Measurements from ENCODE around the gene CFAP100.

CFAP100 gene

GRCh38 chr3:126463521-126463920 is 68.8 kb downstream of the CFAP100 start:
- DNase-seq (ENCODE audit: low read depth), result no peak

- DNase-seq (ENCODE audit: low read depth), result no peak
Observed at GRCh38 chr3:126464093-126464492, 69.4 kb downstream of the CFAP100 start.

GRCh38 chr3:126464494-126464893 is 69.8 kb downstream of the CFAP100 start:
- DNase-seq (ENCODE audit: low read depth), result no peak

GRCh38 chr3:126464997-126465396 is 70.3 kb downstream of the CFAP100 start:
- DNase-seq (ENCODE audit: low read depth), result no peak

GRCh38 chr3:126465928-126466544 is 71.3 kb downstream of the CFAP100 start:
- DNase-seq (ENCODE audit: low read depth), result no peak

GRCh38 chr3:126466886-126467610 is 72.3 kb downstream of the CFAP100 start:
- DNase-seq (ENCODE audit: low read depth), result no peak

- DNase-seq (ENCODE audit: low read depth), result no peak
Observed at GRCh38 chr3:126467611-126467955, 72.9 kb downstream of the CFAP100 start.

- no peak for DNase-seq (ENCODE audit: low read depth)
Observed at GRCh38 chr3:126468028-126468891, 73.6 kb downstream of the CFAP100 start.

- DNase-seq (ENCODE audit: low read depth), result no peak
Observed at GRCh38 chr3:126469479-126469878, 74.8 kb downstream of the CFAP100 start.

GRCh38 chr3:126472277-126473006 is 77.7 kb downstream of the CFAP100 start:
- no peak for DNase-seq (ENCODE audit: low read depth)

GRCh38 chr3:126473292-126474168 is 78.8 kb downstream of the CFAP100 start:
- no peak for DNase-seq (ENCODE audit: low read depth)

GRCh38 chr3:126474498-126475412 is 80.0 kb downstream of the CFAP100 start:
- no peak for DNase-seq (ENCODE audit: low read depth)

- peak; percentile 88 for DNase-seq (ENCODE audit: low read depth)
Observed at GRCh38 chr3:126475413-126476114, 80.9 kb downstream of the CFAP100 start, which contains the start of gene ZXDC. Gene ZXDC, minus strand, starts transcription at chr3:126475891. Its CDS starts 26 bp downstream, at chr3:126475865.

GRCh38 chr3:126476166-126477060 is 81.7 kb downstream of the CFAP100 start:
- no peak for DNase-seq (ENCODE audit: low read depth)

GRCh38 chr3:126477061-126477380 is 82.3 kb downstream of the CFAP100 start:
- DNase-seq (ENCODE audit: low read depth), result no peak

- no peak for DNase-seq (ENCODE audit: low read depth)
Observed at GRCh38 chr3:126478581-126479310, 84.0 kb downstream of the CFAP100 start.

- no peak for DNase-seq (ENCODE audit: low read depth)
Observed at GRCh38 chr3:126479642-126480041, 84.9 kb downstream of the CFAP100 start.

- no peak for DNase-seq (ENCODE audit: low read depth)
Observed at GRCh38 chr3:126480206-126480605, 85.5 kb downstream of the CFAP100 start.

Data from T-helper 22 cell (primary cell).